NK-92 treated with Interleukin-12 subunit alpha and Interleukin-12 subunit beta, amount 100 ng/mL, for 24 hours (cell line): ENCODE measurements around the gene ZC3H10.
A peak's percentile ranks its signal among the peaks of the same experiment; 100 is the strongest.
"Not testable (repeated sequence)": the region's sequence is repeated elsewhere in the genome, so short reads cannot be mapped to it uniquely, and the experiment has no call there.

Source experiments
- DNase-seq: peaks from one replicate; lab custom pipeline; 2025; lab: John Stamatoyannopoulos, UW

ZC3H10 gene

GRCh38 chr12:56154818-56155217 is 36.8 kb downstream of the ZC3H10 start:
- DNase-seq: no peak

GRCh38 chr12:56155256-56155845 is 37.3 kb downstream of the ZC3H10 start:
- DNase-seq: no peak

- not testable (repeated sequence) for DNase-seq
These were observed 38.6 kb downstream of the ZC3H10 start for GRCh38 chr12:56156464-56157200.

- DNase-seq: no peak
These were observed 39.3 kb downstream of the ZC3H10 start for GRCh38 chr12:56157201-56158028.

- DNase-seq: peak; percentile 84
These were observed 40.2 kb downstream of the ZC3H10 start, which contains the start of gene MYL6 for GRCh38 chr12:56158029-56158925. Gene MYL6, plus strand, starts transcription at chr12:56158359. Its CDS starts 43 bp downstream, at chr12:56158402.

DNA sequence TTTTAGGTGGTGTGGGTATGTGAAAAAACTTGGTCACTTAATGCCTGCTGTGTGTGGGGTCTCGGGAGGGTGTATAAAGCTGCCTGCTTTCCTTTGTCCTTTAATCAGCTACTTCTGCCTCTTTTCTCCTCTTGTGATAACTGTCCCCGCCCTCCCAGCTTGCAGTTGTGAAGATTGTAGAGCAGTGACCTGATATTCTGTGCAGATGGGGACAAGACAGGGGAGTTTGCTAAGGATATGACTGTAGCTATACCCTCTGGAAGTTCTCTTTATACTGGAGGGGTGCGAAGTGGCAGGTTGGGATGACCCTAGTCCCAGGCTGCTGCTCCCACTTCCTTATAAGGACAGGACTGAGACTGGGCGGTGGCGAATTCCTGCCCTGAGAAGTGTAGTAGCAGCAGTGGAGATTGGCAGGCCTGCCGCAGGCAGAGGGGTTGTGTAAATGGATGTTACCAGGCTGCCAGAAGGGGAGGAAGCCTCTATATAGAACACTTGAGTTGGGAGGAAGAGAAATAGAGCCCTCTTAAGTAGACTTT is 40.9 kb downstream of the ZC3H10 start:
- DNase-seq: no peak

DNA sequence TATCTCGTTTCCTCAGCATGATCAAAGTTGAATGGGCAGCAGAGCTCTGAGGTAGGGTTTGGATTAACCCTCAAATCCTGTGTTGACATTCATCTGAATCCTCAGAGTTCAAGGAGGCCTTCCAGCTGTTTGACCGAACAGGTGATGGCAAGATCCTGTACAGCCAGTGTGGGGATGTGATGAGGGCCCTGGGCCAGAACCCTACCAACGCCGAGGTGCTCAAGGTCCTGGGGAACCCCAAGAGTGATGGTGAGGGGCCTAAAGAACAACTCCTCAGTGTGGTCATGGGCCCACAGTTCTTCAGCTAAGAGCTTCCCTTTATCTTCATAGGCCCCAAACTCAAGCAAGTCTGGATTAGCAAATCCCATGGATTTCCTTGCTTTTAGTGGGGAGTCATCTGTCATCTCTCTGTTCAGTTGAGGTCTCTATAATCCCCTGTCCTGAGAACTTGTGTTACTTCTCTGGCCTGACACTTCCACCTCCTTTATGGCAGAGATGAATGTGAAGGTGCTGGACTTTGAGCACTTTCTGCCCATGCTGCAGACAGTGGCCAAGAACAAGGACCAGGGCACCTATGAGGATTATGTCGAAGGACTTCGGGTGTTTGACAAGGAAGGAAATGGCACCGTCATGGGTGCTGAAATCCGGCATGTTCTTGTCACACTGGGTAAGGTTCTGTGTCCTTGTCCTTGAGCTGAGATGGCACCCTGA is 41.6 kb downstream of the ZC3H10 start:
- DNase-seq: no peak

DNA sequence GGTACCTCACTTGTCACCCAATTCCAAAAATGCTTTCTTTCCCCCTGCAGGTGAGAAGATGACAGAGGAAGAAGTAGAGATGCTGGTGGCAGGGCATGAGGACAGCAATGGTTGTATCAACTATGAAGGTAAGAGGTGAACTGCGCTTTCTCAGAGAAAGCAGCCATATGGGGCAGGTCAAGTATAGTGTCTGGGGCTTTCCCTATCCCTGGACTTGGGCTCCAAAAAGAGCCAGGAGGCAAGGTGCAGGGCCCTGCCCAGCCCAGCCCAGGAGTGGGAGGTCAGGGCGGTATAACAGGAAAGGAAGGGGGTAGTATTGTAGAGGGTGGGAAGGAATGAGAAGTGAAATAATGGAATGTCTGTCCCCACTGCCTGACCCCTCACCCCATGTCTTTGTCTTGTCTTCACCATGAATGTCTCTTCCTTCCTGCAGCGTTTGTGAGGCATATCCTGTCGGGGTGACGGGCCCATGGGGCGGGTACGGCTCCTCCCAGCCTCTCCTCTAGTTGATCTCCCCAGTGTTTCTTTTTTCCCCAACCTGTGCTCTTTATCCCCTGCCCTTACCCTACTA is 42.2 kb downstream of the ZC3H10 start:
- DNase-seq: no peak

DNA sequence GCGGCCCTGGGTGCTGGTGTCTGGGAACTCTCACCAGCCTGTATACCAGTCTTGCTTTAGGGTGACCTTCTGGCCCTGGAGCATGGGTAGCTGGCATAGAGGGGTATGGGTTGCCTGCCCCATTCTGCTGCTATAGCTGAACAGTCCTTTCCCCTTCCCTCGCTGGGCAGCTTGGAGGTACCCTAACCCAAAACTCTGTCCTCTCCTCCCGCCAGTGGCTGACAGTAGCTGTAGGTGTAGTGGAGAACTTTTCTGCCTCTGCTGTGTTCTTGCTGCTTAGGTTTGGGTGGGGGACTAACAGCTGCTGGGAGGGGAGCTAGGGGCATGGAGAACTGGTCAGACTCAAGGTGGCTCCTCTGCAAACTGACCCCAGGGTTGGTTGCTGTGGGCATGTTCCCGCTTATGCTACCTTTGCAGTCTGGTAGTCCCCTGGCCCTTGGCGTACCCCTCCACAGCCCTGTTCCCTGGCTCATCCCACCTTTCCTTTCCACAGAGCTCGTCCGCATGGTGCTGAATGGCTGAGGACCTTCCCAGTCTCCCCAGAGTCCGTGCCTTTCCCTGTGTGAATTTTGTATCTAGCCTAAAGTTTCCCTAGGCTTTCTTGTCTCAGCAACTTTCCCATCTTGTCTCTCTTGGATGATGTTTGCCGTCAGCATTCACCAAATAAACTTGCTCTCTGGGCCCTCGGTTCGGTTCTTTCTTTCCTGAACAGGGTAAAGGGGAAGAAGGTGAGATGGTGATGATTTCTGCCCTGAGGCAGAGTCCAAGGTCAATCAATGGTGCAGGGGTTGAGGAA is 43.0 kb downstream of the ZC3H10 start:
- no peak for DNase-seq

GRCh38 chr12:56161690-56162351 is 43.8 kb downstream of the ZC3H10 start:
- DNase-seq: no peak

GRCh38 chr12:56162468-56163290 is 44.6 kb downstream of the ZC3H10 start:
- DNase-seq: no peak

GRCh38 chr12:56163533-56164344 is 45.7 kb downstream of the ZC3H10 start:
- no peak for DNase-seq

GRCh38 chr12:56164345-56164729 is 46.3 kb downstream of the ZC3H10 start:
- no peak for DNase-seq

DNA sequence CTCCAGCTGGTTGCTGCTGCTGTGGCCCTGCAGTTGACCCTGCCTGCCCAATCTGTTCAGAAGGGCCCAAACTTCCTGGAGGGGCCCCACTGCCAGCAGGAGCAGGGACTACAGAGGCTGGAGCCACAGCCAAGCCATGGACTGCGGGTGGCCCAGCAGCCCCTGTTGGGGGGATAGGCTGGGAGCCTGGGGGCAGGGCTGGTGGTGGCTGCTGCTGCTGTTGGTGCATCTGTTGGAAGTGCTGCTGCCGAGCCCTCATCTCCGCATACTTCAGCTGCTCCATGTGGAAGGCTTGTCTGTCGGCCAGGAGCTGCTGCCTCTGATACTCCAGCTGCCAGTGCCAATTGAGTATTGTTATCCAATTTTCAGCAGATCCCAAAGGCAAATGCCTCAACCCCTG is 47.3 kb downstream of the ZC3H10 start:
- DNase-seq: no peak

- DNase-seq: no peak
These were observed 51.2 kb downstream of the ZC3H10 start for GRCh38 chr12:56169229-56169759.

- no peak for DNase-seq
These were observed 54.8 kb downstream of the ZC3H10 start for GRCh38 chr12:56172839-56173238.
